GM12891 (cell line): ENCODE data around the gene GASK1A.

ENCODE experiments used
- DNase-seq: peaks from one replicate; pipeline ENCODE4 v3.0.0; 2011; ENCODE audit warnings: low spot score; ENCODE audit not compliant: insufficient read length
- FAIRE-seq: peaks from 2 replicates; lab custom pipeline; 2011; peaks lifted over from hg19 to GRCh38; lab: Jason Lieb, UNC
- PAX5 ChIP-seq: IDR thresholded peaks from 2 replicates; pipeline ENCODE4 v1.6.1; 2011; ENCODE audit warnings: low read length, moderate library complexity, mild to moderate bottlenecking; ENCODE audit not compliant: insufficient read depth, severe bottlenecking
- POLR2A ChIP-seq: IDR thresholded peaks from 2 replicates; pipeline ENCODE4 v1.6.1; 2011; ENCODE audit warnings: low read depth, low read length, control low read depth
- POLR2AphosphoS5 ChIP-seq: IDR thresholded peaks from 2 replicates; pipeline ENCODE4 v1.6.1; 2011; ENCODE audit warnings: low read depth, low read length, control low read depth
- POU2F2 ChIP-seq: IDR thresholded peaks from 2 replicates; pipeline ENCODE4 v1.6.1; 2011; ENCODE audit warnings: low read depth, mild to moderate bottlenecking, control low read depth, low read length, moderate library complexity
- SPI1 ChIP-seq: IDR thresholded peaks from 2 replicates; pipeline ENCODE4 v1.6.1; 2011; ENCODE audit warnings: low read depth, low read length, control low read depth
- TAF1 ChIP-seq: IDR thresholded peaks from 2 replicates; pipeline ENCODE4 v1.6.1; 2011; ENCODE audit warnings: low read depth, low read length, control low read depth

The GASK1A gene

GRCh38 chr3:43080726-43081568 lies 101.8 kb downstream of the GASK1A start:
- TF ChIP-seq TAF1 = no peak
- DNase-seq (no peak), FAIRE-seq (no peak)

- no peak for DNase-seq
- no peak for FAIRE-seq
- TF ChIP-seq TAF1 (no peak), PAX5 (no peak)
Observed at GRCh38 chr3:43081796-43082195, 102.7 kb downstream of the GASK1A start.

DNA sequence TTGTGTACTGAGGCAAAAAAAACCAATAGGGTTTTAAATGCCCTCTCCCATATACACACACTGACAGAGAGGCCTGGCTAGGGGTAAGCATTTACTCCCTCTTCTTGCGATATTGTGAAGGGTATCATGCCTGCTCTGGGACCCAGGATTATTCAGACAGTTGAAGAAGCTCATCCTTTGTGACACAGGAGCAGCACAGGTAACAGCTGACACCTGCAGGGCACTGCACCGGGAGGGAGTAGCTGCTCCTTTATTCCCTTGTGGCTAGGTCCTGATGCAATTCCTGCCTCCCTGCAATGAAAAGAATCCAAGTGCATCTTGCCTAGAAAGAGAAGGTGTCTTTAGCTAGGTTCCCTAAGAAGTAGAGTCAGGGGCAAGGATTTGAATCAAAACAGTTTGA lies 103.3 kb downstream of the GASK1A start:
- FAIRE-seq = no peak
- DNase-seq = no peak
- TF ChIP-seq TAF1 (no peak), POLR2A (no peak), POLR2AphosphoS5 (no peak), SPI1 (no peak), PAX5 (no peak), POU2F2 (no peak)

DNA sequence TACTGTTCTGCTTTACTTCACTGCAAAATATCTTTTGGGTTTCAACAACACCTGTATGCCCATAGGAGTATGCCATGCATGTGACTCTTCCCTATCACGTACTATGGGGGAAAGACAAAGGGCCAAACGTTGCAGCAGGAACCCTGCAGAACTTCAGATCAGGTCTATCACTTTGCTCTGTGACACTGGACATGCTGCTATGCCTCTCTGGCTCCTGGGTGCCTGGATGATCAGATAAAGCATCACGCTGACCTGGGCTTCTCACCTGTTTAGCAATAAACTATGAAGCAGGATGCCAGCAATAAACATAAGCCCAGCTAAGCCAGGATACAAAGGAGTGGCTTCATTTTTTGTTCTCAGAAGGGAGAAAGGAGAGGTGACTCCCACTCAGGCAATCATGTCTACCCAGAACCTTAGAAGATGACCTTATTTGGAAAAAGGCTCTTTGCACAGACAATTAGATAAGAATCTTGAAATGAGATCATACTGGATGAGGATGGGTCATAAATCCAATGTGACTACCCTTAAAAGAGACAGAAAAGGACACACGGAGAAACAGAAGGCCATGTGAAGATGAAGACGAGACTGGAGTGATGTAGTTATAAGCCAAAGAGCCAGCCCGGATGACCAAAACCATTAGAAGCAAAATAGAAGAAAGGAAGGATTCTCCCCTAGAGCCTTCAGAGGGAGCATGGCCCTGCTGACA lies 107.5 kb downstream of the GASK1A start:
- TF ChIP-seq POLR2AphosphoS5 (no peak), PAX5 (no peak), POLR2A (no peak), SPI1 (no peak), TAF1 (no peak), POU2F2 (no peak)
- DNase-seq (no peak), FAIRE-seq (no peak)

DNA sequence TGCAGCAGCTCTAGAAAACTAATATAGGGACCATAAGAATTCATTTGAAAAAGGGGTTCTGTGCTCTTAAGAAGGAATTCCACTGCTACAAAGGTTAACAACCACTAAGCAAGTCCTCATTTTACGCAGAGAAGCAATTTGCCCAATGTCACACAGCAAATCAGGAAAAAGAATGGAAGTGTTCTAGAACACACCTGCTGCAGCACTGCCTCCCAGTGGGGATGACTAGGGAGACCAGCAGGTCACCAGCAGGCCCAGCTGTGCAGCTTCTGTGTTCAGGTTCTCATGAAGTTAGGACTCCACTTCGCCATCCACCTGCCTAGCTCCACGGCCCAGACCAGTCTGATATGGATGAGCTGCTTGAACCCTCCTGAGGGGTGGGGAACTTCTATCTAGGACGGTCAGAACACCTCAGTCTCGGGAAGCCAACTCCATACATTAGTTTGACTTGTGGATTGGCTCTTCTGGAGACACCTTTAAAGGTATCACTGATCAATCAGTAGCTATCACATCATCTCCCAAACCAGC lies 108.2 kb downstream of the GASK1A start:
- FAIRE-seq (no peak), DNase-seq (no peak)
- TF ChIP-seq POLR2AphosphoS5 (no peak), SPI1 (no peak), PAX5 (no peak), POU2F2 (no peak), POLR2A (no peak), TAF1 (no peak)

GRCh38 chr3:43089081-43089480 lies 110.0 kb downstream of the GASK1A start:
- no peak for FAIRE-seq
- no peak for DNase-seq
- TF ChIP-seq TAF1 (no peak), POLR2A (no peak), POLR2AphosphoS5 (no peak), PAX5 (no peak), SPI1 (no peak), POU2F2 (no peak)

DNA sequence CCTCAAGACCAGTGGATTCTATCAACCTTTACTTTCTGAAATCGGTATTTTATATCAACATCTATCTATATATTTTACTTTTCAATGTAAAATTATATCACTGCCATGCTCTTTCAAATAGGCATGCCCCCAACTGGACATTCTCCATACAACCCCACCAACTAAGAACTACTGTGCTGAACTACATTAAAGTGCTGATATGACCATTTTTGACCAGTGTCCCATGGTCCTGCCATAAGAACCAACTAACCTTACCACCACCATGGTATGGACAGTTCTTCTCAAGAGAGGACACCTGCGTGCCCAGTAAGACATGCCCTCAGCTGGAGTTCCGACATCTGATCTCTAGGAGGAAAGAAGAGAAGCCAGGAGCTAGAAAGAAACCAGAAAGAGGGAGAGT lies 111.1 kb downstream of the GASK1A start:
- FAIRE-seq (no peak), DNase-seq (no peak)
- TF ChIP-seq TAF1 = no peak
- TF ChIP-seq PAX5 = no peak
- TF ChIP-seq POLR2AphosphoS5 = no peak
- TF ChIP-seq SPI1 = no peak
- TF ChIP-seq POU2F2 = no peak
- no peak for TF ChIP-seq POLR2A

- FAIRE-seq (no peak), DNase-seq (no peak)
- TF ChIP-seq PAX5 = no peak
- TF ChIP-seq POU2F2 = no peak
- no peak for TF ChIP-seq SPI1
- no peak for TF ChIP-seq TAF1
- no peak for TF ChIP-seq POLR2A
- no peak for TF ChIP-seq POLR2AphosphoS5
Observed at GRCh38 chr3:43091481-43091880, 112.4 kb downstream of the GASK1A start.

- DNase-seq (no peak), FAIRE-seq (no peak)
- TF ChIP-seq SPI1 (no peak), PAX5 (no peak), POLR2A (no peak), POLR2AphosphoS5 (no peak)
Observed at GRCh38 chr3:43093006-43093405, 113.9 kb downstream of the GASK1A start.

- TF ChIP-seq POLR2AphosphoS5 (no peak), SPI1 (no peak), PAX5 (no peak), POU2F2 (no peak), TAF1 (no peak), POLR2A (no peak)
- FAIRE-seq (no peak), DNase-seq (no peak)
Observed at GRCh38 chr3:43093974-43094373, 114.9 kb downstream of the GASK1A start.
